VCaP (cell line): ENCODE data around the gene CCNF.
A peak's percentile ranks its signal among the peaks of the same experiment; 100 is the strongest.
"Not testable (repeated sequence)": the region's sequence is repeated elsewhere in the genome, so short reads cannot be mapped to it uniquely, and the experiment has no call there.

Experiments
- H3K27ac ChIP-seq: fragments of 450-650 bp; 2 replicates; pipeline ENCODE4 v1.5.1; 2017
- TF ChIP-seq, protein P1 (sequence below): fragments of 450-650 bp; conservative IDR thresholded peaks from 2 replicates; pipeline ENCODE4 v1.5.1; 2017; ENCODE audit warnings: mild to moderate bottlenecking, moderate library complexity

CCNF gene, protein sequence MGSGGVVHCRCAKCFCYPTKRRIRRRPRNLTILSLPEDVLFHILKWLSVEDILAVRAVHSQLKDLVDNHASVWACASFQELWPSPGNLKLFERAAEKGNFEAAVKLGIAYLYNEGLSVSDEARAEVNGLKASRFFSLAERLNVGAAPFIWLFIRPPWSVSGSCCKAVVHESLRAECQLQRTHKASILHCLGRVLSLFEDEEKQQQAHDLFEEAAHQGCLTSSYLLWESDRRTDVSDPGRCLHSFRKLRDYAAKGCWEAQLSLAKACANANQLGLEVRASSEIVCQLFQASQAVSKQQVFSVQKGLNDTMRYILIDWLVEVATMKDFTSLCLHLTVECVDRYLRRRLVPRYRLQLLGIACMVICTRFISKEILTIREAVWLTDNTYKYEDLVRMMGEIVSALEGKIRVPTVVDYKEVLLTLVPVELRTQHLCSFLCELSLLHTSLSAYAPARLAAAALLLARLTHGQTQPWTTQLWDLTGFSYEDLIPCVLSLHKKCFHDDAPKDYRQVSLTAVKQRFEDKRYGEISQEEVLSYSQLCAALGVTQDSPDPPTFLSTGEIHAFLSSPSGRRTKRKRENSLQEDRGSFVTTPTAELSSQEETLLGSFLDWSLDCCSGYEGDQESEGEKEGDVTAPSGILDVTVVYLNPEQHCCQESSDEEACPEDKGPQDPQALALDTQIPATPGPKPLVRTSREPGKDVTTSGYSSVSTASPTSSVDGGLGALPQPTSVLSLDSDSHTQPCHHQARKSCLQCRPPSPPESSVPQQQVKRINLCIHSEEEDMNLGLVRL

DNA sequence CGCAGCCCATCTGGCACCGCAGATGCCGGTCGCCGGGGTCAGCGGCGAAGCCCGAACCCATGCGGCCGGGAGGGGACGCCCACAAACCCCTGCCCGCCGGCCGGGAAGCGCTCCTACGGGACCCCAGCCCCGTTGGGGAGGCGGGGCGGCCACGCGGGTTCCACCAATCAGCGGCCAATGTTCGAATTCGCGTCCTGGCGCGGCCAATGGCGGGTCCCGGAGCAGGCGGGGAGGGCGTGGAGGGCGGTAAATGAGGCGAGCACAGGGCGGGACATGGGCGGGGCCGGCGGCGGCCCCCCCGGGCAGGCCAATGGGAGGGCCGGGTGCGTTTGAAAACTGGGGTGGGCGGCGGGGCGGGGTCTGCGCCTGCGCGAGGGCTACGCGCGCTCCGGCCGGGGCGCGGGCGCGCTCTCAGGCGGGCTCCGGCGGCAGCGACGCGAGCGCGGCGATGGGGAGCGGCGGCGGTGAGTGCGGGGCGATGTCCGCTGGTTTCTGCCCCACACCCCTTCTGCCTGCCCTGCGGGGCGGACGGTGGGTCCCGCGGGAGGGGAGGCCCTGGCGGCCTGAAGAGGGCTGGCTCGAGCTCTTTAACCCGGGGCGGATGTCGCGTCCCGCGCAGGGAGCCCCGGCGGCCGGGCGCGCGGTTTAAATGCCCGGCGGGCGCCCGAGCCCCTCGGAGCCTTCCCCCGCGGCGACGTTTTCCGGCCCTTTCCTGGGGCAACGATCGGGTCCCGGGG lies at the start of gene CCNF:
Gene CCNF, plus strand, starts transcription at position 414 of the 737 bp plus-strand sequence. Its CDS starts 35 bp downstream, at position 449.
- peak within 1 kb of the TSS; percentile 72 for H3K27ac ChIP-seq
- TF ChIP-seq, protein P1, sequence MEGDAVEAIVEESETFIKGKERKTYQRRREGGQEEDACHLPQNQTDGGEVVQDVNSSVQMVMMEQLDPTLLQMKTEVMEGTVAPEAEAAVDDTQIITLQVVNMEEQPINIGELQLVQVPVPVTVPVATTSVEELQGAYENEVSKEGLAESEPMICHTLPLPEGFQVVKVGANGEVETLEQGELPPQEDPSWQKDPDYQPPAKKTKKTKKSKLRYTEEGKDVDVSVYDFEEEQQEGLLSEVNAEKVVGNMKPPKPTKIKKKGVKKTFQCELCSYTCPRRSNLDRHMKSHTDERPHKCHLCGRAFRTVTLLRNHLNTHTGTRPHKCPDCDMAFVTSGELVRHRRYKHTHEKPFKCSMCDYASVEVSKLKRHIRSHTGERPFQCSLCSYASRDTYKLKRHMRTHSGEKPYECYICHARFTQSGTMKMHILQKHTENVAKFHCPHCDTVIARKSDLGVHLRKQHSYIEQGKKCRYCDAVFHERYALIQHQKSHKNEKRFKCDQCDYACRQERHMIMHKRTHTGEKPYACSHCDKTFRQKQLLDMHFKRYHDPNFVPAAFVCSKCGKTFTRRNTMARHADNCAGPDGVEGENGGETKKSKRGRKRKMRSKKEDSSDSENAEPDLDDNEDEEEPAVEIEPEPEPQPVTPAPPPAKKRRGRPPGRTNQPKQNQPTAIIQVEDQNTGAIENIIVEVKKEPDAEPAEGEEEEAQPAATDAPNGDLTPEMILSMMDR, result no peak

DNA sequence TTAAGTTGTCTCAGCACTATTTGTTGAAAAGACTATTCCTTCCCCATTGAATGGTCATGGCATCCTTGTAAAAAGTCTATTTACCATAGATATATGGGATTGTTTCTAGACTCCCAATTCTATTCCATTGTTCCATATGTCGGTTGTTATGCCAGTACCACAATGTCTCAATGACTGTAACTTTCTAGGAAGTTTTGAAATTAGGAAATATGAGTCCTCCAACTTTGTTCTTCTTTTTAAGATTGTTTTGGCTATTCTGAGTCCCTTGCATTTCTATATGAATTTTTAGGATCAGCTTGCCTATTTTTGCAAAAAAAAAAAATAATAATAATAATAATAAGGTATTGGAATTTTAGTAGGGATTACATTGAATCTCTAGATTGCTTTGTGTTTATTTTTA lies 45.7 kb upstream of the CCNF start:
- TF ChIP-seq, protein P1, result no peak

DNA sequence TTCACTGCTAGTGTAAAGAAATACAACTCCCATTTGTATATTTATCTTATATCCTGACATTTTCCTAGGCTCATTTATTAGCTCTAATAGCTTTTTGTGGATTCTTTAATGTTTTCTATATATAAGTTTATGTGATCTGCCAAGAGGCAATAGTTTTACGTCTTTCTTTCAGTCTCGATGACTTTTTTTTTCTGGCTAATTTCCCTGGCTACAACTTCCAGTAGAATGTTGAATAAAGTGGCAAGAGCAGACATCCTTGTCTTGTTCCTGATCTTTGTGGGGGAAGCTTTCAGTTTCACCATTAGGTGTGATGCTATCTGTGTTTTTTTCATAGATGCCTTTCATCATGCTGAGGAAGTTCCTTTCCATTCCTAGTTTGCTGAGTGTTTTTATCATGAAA lies 44.8 kb upstream of the CCNF start:
- TF ChIP-seq, protein P1, result no peak
- no peak overlapping the region for H3K27ac ChIP-seq

More for the DNA sequence above, 45.7 kb upstream of the CCNF start:
- no peak overlapping the region for H3K27ac ChIP-seq

DNA sequence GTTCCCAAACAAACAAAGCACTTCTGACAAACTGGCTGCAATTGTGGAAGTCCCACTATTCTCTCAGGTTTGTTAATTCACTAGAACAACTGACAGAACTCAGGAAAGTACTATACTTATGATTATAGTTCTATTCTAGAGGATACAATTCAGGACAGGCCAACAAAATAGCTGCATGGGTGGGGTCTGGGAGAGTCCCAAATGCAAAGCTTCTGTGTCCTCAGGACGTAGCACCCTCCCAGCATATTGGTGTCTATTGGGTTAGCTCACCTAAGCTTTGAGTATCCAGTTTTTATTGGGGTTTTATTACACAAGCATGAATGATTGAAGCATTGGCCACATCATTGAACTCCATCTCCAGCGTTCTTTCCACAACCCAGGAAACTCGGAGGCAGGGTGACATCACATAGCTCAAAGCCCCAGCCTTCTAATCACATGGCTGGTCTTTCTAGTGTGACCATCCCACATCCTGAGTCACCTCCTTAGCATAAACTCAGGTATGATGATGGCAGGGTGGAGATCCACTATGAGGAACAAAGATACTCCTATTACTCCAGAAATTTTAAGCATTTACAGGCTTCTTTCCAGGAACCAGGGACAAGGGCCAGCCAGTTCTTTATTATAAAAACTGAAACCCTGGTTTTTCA lies 43.9 kb upstream of the CCNF start:
- TF ChIP-seq, protein P1, result no peak
- no peak overlapping the region for H3K27ac ChIP-seq

DNA sequence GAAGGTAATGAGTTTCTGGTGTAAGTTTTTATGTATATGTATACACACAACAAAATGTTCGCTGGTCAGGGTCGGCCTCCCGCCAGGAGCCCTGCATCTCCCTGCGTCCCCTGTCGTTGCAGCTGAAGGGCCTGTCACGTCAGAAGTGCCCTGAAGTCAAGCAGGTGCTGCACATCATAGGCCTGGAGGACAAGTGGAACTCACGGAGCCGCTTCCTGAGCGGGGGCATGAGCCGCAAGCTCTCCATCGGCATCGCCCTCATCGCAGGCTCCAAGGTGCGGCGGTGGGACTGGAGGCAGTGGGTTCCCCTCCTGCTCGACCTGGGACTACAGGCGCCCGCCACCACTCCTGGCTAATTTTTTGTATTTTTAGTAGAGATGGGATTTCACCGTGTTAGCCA lies 43.3 kb upstream of the CCNF start:
- H3K27ac ChIP-seq, result not testable (repeated sequence)

DNA sequence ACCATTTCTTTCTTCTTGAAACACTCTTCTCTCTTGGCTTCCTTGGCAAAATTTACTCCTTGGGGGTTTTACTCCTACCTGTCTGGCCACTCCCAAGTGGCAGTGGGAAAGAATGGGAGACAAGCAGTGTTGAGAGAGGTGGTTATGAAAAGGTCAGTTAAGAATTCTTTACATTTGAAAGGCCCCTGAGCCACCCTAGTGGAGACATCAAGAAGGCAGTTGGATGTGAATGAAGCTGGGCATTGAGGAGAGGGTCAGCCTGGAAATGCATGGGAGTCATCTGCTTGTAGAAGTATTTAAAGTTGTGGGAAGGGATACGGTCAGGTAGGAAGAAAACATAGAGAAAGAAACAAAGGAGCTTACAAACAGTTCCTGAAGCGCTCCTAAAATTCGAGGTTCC lies 42.3 kb upstream of the CCNF start:
- TF ChIP-seq, protein P1, result peak; percentile 18
- no peak overlapping the region for H3K27ac ChIP-seq

DNA sequence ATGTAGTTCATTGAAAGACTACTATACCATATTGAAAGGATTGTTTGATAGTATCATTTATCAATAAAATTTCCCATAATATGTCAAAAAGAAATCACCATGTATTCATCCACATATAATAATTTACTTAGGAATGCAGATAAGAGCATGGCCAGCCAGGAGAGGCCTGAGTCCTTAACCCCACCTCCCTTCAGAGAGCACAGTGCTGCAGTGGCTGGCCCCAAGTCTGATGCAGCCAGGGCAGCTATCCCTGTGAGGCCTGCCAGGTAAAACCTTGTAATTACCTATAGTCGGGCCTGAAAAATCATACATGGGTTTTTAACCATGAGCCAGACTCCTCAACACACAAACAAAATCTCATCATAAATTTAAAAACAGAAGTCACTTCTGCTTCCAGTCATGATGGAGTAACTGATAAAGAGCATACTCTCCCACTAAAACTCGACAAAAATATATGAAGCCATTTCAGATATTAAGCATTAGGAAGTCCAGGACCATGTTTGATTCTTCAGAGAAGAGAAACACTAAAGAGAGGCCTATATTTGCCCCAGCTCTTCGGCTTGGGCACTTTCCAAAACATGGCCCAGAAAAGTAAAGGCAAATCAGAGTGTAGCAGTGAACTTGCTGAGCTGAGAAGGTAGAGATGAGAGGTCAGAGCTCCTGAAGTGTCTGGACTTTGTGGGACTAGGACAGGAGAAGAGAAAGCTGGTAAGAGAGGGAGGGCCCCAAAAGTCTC lies 40.9 kb upstream of the CCNF start:
- TF ChIP-seq, protein P1, result no peak
- no peak overlapping the region for H3K27ac ChIP-seq
